Esophagus muscularis mucosa (tissue), 4 donors: ENCODE results near the gene APOL2.

Source experiments
- CTCF ChIP-seq, 3 experiments: fragments of 200-600 bp in 2 of 3; fragments of 450-650 bp in 1 of 3; sonication (generic) in 2 of 3; IDR thresholded peaks; one replicate each; pipeline ENCODE4 v1.5.1; 2017 to 2019; ENCODE audit warnings: antibody characterized with exemption in 3 of 3, mild to moderate bottlenecking in 2 of 3, moderate library complexity in 1 of 3
- EP300 ChIP-seq: sonication (generic); formaldehyde crosslinking; IDR thresholded peaks from one replicate; pipeline ENCODE4 v1.6.1; 2017; ENCODE audit warnings: antibody characterized with exemption
- POLR2A ChIP-seq: fragments of 450-650 bp; IDR thresholded peaks from one replicate; pipeline ENCODE4 v1.6.1; 2017; ENCODE audit warnings: antibody characterized with exemption, moderate library complexity, mild to moderate bottlenecking, low read depth
- POLR2AphosphoS5 ChIP-seq, 2 donors: sonication (generic); formaldehyde crosslinking; IDR thresholded peaks; one replicate each; pipeline ENCODE4 v1.6.1; 2017; ENCODE audit warnings: antibody characterized with exemption in 2 of 2

- TF ChIP-seq CTCF (IDR thresholded peaks at IDR 0.05): no peak
- no peak for TF ChIP-seq POLR2A
- peak in 1 of 2 donors; percentile 53 for TF ChIP-seq POLR2AphosphoS5 (IDR thresholded peaks at IDR 0.05)
- no peak for TF ChIP-seq EP300
Measured at GRCh38 chr22:36279219-36279666, 39.9 kb upstream of the APOL2 start.
